ENCODE data around the gene PRF1. TPM values are rescaled to one million over a fixed set of nuclear protein-coding genes. Genes with fewer than 3 reads are reported as not detected.

Gene PRF1
- total RNA-seq, 4 donors from 2014 or later, result 3.0 to 21.4 (median 3.6) TPM

GRCh38 chr10:70565556-70566514 is 36.7 kb downstream of the PRF1 start:
- DNase-seq (ENCODE audit: low spot score) (no peak), ATAC-seq (ENCODE audit: low FRiP score) (no peak)
- TF ChIP-seq CTCF (IDR thresholded peaks at IDR 0.05), result no peak

- DNase-seq (ENCODE audit: low spot score), result no peak
- no peak for TF ChIP-seq CTCF (IDR thresholded peaks at IDR 0.05)
- ATAC-seq (ENCODE audit: low FRiP score), result no peak
Observed at GRCh38 chr10:70564901-70565351, 37.6 kb downstream of the PRF1 start.

- no peak for DNase-seq (ENCODE audit: low spot score)
- no peak for ATAC-seq (ENCODE audit: low FRiP score)
- TF ChIP-seq CTCF (IDR thresholded peaks at IDR 0.05), result no peak
Observed at GRCh38 chr10:70564113-70564725, 38.3 kb downstream of the PRF1 start.

- TF ChIP-seq CTCF (IDR thresholded peaks at IDR 0.05), result no peak
- DNase-seq (ENCODE audit: low spot score) (no peak), ATAC-seq (ENCODE audit: low FRiP score) (no peak)
Observed at GRCh38 chr10:70563230-70563629, 39.3 kb downstream of the PRF1 start.

- no peak for TF ChIP-seq CTCF (IDR thresholded peaks at IDR 0.05)
- no peak for DNase-seq (ENCODE audit: low spot score)
- ATAC-seq (ENCODE audit: low FRiP score), result no peak
Observed at GRCh38 chr10:70562036-70562755, 40.3 kb downstream of the PRF1 start.

GRCh38 chr10:70561558-70561957 is 41.0 kb downstream of the PRF1 start:
- ATAC-seq (ENCODE audit: low FRiP score) (no peak), DNase-seq (ENCODE audit: low spot score) (no peak)
- no peak for TF ChIP-seq CTCF (IDR thresholded peaks at IDR 0.05)

All from omental fat pad (tissue), 4 donors.